Activated CD4-positive, alpha-beta T cell treated with anti-CD3 and anti-CD28 coated beads for 1 hour (primary cell): ENCODE measurements around the gene SNAP25.

Experiments used
- DNase-seq: peaks from one replicate; pipeline ENCODE4 v3.0.0-alpha.2; 2020

Gene SNAP25

DNA sequence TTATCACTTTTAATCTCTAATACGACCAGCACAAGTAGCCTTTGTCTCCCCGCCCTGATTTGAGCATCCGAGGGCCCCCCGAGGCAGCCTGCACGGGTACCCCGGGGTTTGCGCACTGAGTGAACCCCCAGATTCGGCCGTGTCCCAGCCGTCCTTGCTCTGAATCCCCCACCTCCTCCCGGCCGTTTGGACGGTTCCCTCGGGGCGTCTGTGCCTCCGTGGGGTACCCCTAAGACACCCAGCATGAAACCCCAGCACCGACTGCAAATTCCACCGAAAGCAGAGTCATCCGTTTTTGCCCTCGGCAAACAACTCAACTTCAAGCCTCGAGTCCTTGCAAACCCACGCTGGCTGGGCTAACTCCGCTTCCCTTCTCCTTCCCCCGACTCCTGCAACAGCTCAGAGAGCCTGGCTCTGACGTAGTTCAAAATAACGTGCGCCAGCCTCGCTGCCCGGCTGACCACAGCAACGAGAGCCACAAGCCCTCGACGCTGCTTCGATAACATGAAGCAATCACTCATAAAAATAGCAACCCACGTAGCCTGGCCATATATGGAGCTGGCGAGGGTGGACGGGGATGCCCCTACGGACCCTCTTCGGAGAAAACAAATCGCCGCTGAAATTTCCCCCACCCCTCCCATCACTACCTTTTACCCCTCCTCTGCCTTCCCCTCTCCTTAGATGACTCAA is 764 bp upstream of the SNAP25 start:
- no peak for DNase-seq

GRCh38 chr20:10219452-10219791 is 792 bp downstream of the SNAP25 start:
- peak; percentile 24 for DNase-seq

- DNase-seq, result no peak
These were observed 1.5 kb downstream of the SNAP25 start for GRCh38 chr20:10219993-10220750.

- no peak for DNase-seq
These were observed 2.4 kb downstream of the SNAP25 start for GRCh38 chr20:10221021-10221420.

DNA sequence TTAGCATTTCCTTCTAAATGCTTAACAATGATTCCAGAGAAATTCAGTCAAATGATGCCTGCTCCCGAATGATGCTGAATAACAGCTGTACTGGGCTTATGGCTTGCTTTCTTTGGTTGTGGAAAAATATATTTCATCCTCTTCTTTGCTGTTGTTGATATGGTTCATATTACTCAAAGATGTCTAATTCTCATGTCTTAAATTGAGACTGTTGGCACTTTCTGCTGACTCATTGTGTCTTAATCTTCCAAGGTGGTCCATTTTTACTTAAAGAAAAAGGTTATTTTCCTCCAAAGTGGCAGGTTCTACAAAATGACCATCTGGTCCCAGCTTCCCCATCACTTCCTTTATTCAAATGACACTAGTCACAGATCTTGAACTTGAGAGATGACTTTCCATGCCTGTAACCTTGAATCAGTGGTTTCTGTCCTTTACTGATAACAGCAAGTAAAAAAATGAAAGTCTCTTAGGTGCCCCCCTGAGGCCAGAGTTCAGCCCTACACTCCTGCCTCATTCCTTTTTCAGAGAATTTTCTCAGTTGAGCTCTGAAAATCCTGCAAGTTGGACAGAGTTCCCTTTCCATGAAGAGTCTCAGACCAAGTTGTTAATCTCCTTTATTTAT is 6.9 kb downstream of the SNAP25 start:
- no peak for DNase-seq

GRCh38 chr20:10228330-10228729 is 9.7 kb downstream of the SNAP25 start:
- no peak for DNase-seq

- no peak for DNase-seq
These were observed 12.7 kb downstream of the SNAP25 start for GRCh38 chr20:10231290-10231689.

- DNase-seq, result no peak
These were observed 18.2 kb downstream of the SNAP25 start for GRCh38 chr20:10236540-10237533.

DNA sequence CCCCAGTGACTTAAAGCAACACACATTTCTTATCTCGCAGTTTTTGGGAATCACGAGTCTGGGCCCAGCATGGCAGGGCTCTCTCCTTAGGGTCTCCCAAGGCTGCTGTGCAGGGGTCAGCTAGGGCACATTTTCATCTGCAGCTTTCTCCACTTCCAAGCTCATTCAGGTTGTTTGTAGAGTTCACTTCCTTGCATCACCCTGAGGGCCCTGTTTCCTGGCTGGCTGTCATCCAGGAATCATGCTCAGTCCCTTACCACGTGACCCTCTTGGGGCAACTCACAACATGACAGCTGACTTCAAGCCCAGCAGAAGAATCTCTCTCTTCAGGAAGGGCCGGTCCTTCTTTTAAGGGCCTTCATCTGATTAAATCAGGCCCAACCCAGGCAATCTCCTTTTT is 21.3 kb downstream of the SNAP25 start:
- no peak for DNase-seq

GRCh38 chr20:10240655-10241054 is 22.0 kb downstream of the SNAP25 start:
- DNase-seq, result no peak

DNA sequence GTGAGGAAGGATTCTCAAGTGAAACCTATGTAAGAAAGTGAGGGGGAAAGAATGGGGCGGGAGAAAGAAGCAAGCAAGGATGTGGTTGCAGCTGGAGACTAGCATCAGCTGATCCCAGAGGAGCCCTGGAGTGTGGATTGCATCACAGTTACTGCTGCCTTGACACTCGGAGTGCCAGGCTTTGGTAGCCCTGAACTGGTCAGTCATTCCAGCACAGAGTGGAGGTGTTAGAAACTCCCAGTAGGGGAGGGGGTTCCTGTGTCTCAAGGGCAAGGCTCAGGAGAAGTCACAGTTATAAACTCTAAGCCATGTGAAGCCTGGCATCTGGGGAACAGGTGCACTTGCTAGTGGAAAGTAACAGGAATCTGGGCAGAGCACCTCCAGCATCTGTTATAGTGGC is 23.5 kb downstream of the SNAP25 start:
- no peak for DNase-seq

DNA sequence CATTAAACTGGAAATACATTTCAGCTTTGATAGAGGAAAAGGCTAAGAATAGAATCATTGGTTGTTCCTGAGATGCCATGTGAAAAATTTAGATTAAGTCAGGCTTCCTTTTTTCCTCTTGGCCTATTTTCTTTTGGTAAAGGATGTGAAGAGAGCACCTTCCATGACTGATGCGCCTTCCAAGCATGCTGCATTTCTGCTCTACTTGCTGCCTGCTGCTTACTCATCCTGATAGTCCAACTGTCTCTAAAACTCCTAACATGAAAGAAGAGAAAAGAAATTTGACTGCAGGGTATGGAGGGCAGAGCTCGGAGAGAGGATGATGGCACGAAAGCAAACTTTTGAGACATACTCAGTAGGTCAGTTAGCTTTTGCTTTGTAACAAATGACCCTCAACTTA is 28.8 kb downstream of the SNAP25 start:
- no peak for DNase-seq

GRCh38 chr20:10249048-10249770 is 30.6 kb downstream of the SNAP25 start:
- no peak for DNase-seq

GRCh38 chr20:10249822-10250221 is 31.2 kb downstream of the SNAP25 start:
- no peak for DNase-seq

- DNase-seq, result no peak
These were observed 32.3 kb downstream of the SNAP25 start for GRCh38 chr20:10250902-10251301.

GRCh38 chr20:10253780-10254179 is 35.1 kb downstream of the SNAP25 start:
- DNase-seq, result no peak

DNA sequence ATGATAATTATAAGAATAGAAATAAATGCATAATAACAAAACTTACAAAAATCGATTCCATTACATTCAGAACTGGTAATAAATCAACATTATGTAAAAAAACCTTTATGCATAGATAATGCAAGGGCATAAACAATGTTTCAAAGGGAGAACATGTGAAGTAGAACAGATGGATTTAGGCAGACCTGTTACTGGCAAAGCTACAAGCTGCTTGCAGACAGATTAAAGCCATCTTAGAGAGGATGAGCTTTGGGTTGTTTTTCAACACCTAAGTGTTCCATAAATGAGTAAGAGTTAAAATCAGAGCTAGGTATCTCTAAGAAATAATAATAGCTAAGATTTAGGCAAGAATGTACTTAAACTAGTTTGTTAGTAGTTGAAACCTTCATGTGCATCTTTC is 37.2 kb downstream of the SNAP25 start:
- DNase-seq, result no peak

- no peak for DNase-seq
These were observed 40.5 kb downstream of the SNAP25 start for GRCh38 chr20:10259166-10259565.

DNA sequence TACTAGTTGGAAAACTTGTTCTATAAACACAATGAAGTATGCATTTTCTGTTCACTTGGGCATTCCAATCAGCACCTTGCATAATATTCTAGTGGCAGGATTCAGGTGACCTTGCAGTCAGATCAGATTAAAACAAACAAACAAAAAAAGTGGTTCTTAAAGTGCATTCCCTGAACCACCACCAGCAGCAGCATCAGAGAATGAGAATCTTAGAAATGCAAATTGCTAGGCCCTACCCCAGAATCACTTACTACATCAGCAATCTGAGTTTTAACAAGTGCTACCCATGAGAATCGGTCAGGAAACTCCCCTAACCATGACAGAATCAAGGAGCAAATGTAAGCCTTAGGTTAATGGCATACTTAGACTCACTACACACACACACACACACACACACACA is 41.7 kb downstream of the SNAP25 start:
- no peak for DNase-seq

GRCh38 chr20:10261702-10262101 is 43.1 kb downstream of the SNAP25 start:
- no peak for DNase-seq

DNA sequence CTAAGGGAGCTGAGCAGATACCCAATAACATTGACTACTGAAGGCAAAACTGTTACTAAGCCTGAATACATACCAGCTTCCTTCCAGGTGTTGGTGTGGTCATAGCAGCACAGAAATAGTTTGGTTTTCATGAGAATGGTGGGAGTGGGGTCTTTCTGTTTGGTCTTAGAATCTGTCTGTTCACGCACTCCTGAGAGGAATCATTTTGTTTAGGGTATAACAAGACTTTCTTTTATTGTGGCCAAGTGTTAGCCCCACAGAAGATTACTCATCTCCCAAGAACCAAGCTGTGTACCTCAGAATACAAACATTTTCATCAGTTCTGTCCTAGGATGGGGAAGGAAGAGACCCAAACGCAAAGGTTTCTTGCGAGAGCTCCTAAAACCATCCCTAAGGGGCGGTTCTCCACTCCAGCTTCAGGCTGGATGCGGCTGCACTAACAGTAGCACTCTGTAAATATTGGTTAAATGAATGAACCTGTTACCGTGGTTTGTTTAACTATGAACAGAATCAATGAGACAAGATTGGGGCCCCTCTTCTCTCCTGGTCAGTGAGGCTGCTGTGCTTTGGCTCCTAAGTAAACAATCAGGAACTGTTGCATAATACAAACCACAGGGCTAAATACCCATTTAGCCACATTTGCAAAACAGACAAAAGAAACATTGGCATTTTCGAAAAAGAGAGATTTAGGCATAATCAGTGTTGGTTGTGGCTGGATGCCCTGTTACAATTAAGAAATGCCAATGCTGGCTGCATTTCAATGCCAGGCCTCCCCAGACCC is 44.9 kb downstream of the SNAP25 start:
- no peak for DNase-seq

GRCh38 chr20:10264166-10264558 is 45.5 kb downstream of the SNAP25 start:
- DNase-seq, result no peak
